Measurements from ENCODE around the gene RNASEH1. TPM values are rescaled to one million over a fixed set of nuclear protein-coding genes. Genes with fewer than 3 reads are reported as not detected.

Gene RNASEH1
- total and polyA plus RNA-seq, 2 of the 13 experiments (the other 11 are each of a cell fraction or from before 2014, with no cell fraction given) = 14.5 to 57.4 TPM

GRCh38 chr2:3518496-3519254, 39.5 kb downstream of the RNASEH1 start (continued):
- TF ChIP-seq PCBP2 (optimal IDR thresholded peaks at IDR 0.05; ENCODE audit: low read depth, low read length, poor library complexity, severe bottlenecking) (no peak), BRCA1 (CRISPR knock-in tag; IDR thresholded peaks at IDR 0.05) (peak; percentile 79), MAFK (conservative IDR thresholded peaks at IDR 0.05 in 1 of 2, IDR thresholded peaks at IDR 0.05 in 1 of 2; ENCODE audit: low read length in 2 of 2) (peak in 1 of 2 experiments; percentile 0; a peak in 1 of 4 replicates), ZNF232 (CRISPR knock-in tag; IDR thresholded peaks at IDR 0.05; ENCODE audit: borderline replicate concordance) (peak; percentile 87), PHF20 (CRISPR knock-in tag; IDR thresholded peaks at IDR 0.05) (no peak), FOXO1 (CRISPR knock-in tag; IDR thresholded peaks at IDR 0.05) (no peak), ZNF775 (CRISPR knock-in tag; IDR thresholded peaks at IDR 0.05; ENCODE audit: borderline replicate concordance) (0 out of 2 replicates have a peak, but pooled peaks have one; percentile 68), FIP1L1 (IDR thresholded peaks at IDR 0.05; ENCODE audit: borderline replicate concordance, insufficient read depth, low read depth, low read length) (peak; percentile 96; the same call in 1 of the 2 replicates), MEIS2 (CRISPR knock-in tag; IDR thresholded peaks at IDR 0.05) (peak; percentile 49; the same call in 1 of the 2 replicates), HOXA5 (CRISPR knock-in tag; IDR thresholded peaks at IDR 0.05) (peak; percentile 69), ZNF605 (CRISPR knock-in tag; IDR thresholded peaks at IDR 0.05) (peak; percentile 81), SOX6 (IDR thresholded peaks at IDR 0.05) (no peak), SOX6 (CRISPR knock-in tag; IDR thresholded peaks at IDR 0.05) (peak; percentile 51), ZNF777 (CRISPR knock-in tag; IDR thresholded peaks at IDR 0.05) (peak; percentile 76), EHMT2 (IDR thresholded peaks at IDR 0.05; ENCODE audit: borderline replicate concordance, low read depth, low read length) (no peak), THAP11 (CRISPR knock-in tag; IDR thresholded peaks at IDR 0.05) (peak; percentile 86), SIN3B (IDR thresholded peaks at IDR 0.05; ENCODE audit: low read length) (no peak; the same call in 1 of the 2 replicates), MAFG (CRISPR knock-in tag; IDR thresholded peaks at IDR 0.05) (no peak), REL (CRISPR knock-in tag; conservative IDR thresholded peaks at IDR 0.05) (peak; percentile 83), TOE1 (CRISPR knock-in tag; IDR thresholded peaks at IDR 0.05) (0 out of 2 replicates have a peak, but pooled peaks have one; percentile 2), ZEB1 (IDR thresholded peaks at IDR 0.05; ENCODE audit: insufficient replicate concordance, low read depth) (no peak), ZNF33A (CRISPR knock-in tag; IDR thresholded peaks at IDR 0.05; ENCODE audit: borderline replicate concordance) (no peak), MZF1 (CRISPR knock-in tag; IDR thresholded peaks at IDR 0.05; ENCODE audit: borderline replicate concordance) (peak; percentile 81; the same call in 1 of the 2 replicates), TMF1 (CRISPR knock-in tag; IDR thresholded peaks at IDR 0.05; ENCODE audit: low read depth) (0 out of 2 replicates have a peak, but pooled peaks have one; percentile 68), ZFP90 (CRISPR knock-in tag; IDR thresholded peaks at IDR 0.05; ENCODE audit: borderline replicate concordance) (peak; percentile 91; the same call in 1 of the 2 replicates), ZFYVE20 (CRISPR knock-in tag; IDR thresholded peaks at IDR 0.05; ENCODE audit: borderline replicate concordance, low read depth) (no peak), ZNF335 (CRISPR knock-in tag; IDR thresholded peaks at IDR 0.05) (peak; percentile 79; the same call in 1 of the 2 replicates)
- TF ChIP-seq, protein P1, sequence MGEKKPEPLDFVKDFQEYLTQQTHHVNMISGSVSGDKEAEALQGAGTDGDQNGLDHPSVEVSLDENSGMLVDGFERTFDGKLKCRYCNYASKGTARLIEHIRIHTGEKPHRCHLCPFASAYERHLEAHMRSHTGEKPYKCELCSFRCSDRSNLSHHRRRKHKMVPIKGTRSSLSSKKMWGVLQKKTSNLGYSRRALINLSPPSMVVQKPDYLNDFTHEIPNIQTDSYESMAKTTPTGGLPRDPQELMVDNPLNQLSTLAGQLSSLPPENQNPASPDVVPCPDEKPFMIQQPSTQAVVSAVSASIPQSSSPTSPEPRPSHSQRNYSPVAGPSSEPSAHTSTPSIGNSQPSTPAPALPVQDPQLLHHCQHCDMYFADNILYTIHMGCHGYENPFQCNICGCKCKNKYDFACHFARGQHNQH (CRISPR knock-in tag; IDR thresholded peaks at IDR 0.05) = no peak

Measured in HepG2 (cell line).